Endothelial cell of umbilical vein (primary cell): ENCODE results near the gene TOMM40L. TPM values are rescaled to one million over a fixed set of nuclear protein-coding genes. Genes with fewer than 3 reads are reported as not detected.

Experiments used
- BruUV-seq: library from RNA; stranded (reverse); fragments of 400-500 nt; replicated peaks from 2 replicates; lab custom pipeline; 2021; lab: Mats Ljungman, UMichigan
- CTCF ChIA-PET: fragments of 300-600, 350-600 bp; sonication (Branson Sonifier 250); formaldehyde crosslinking; loops from one replicate; lab custom pipeline; 2021; ENCODE audit warnings: antibody characterized with exemption, inconsistent platforms; lab: Charles Lee
- POLR2A ChIA-PET: fragments of 300-600, 350-600 bp; sonication (Branson Sonifier 250); formaldehyde crosslinking; loops from one replicate; lab custom pipeline; 2021; ENCODE audit warnings: antibody characterized with exemption, inconsistent platforms; lab: Charles Lee
- DNase-seq: peaks from one replicate; pipeline ENCODE4 v3.0.0-alpha.2; 2011; ENCODE audit warnings: low read depth, low spot score
- FAIRE-seq: peaks from 2 replicates; lab custom pipeline; 2011; peaks lifted over from hg19 to GRCh38; lab: Jason Lieb, UNC
- H2AFZ ChIP-seq: 2 replicates; pipeline ENCODE4 v1.6.0; 2012; ENCODE audit warnings: low read depth, low read length, control low read depth, inconsistent platforms
- H3K27ac ChIP-seq: 2 replicates; pipeline ENCODE4 v1.5.1; 2011; ENCODE audit warnings: low read depth, mild to moderate bottlenecking, control low read depth, low read length, moderate library complexity; ENCODE audit not compliant: insufficient read depth
- H3K27me3 ChIP-seq, 2 experiments: 2 replicates each; pipeline versions ENCODE4 v1.6.0 to v1.6.1; 2011; ENCODE audit warnings: low read length in 2 of 2, mixed read lengths in 1 of 2; ENCODE audit not compliant: control insufficient read depth in 2 of 2, insufficient read depth in 2 of 2
- H3K36me3 ChIP-seq, 2 experiments: 2 replicates in 1 of 2; 3 replicates in 1 of 2; pipeline ENCODE4 v1.5.1; 2011; ENCODE audit warnings: low read length in 2 of 2, mild to moderate bottlenecking in 1 of 2, moderate library complexity in 1 of 2; ENCODE audit not compliant: control insufficient read depth in 2 of 2, insufficient read depth in 2 of 2; ENCODE audit errors: extremely low read depth in 1 of 2
- H3K4me1 ChIP-seq: 3 replicates; pipeline ENCODE4 v1.5.1; 2011; ENCODE audit warnings: mild to moderate bottlenecking, low read length; ENCODE audit not compliant: control insufficient read depth, insufficient read depth; ENCODE audit errors: extremely low read depth
- H3K4me2 ChIP-seq: 2 replicates; pipeline ENCODE4 v1.6.1; 2011; ENCODE audit warnings: low read length, control low read depth, mixed read lengths; ENCODE audit not compliant: insufficient read depth
- H3K4me3 ChIP-seq, 3 experiments: fragments of 200-600 bp in 1 of 3; sonication (generic), shearing (Covaris generic) in 1 of 3; replicated peaks in 1 of 3; 2 replicates each; pipeline ENCODE4 v1.5.1; 2011 to 2016; ENCODE audit warnings: control low read depth in 3 of 3, low read length in 3 of 3, mild to moderate bottlenecking in 2 of 3, inconsistent platforms in 1 of 3, low read depth in 1 of 3, moderate library complexity in 1 of 3; ENCODE audit not compliant: insufficient read depth in 1 of 3
- H3K79me2 ChIP-seq: 2 replicates; pipeline ENCODE4 v1.6.0; 2012; ENCODE audit warnings: low read length, inconsistent platforms; ENCODE audit not compliant: control insufficient read depth, insufficient read depth
- H3K9ac ChIP-seq: replicated peaks from 2 replicates; pipeline ENCODE3; 2011; ENCODE audit warnings: low read length, control low read depth; ENCODE audit not compliant: insufficient read depth; ENCODE audit errors: extremely low read depth
- H3K9me1 ChIP-seq: replicated peaks from 3 replicates; pipeline ENCODE4 v1.6.0; 2011; ENCODE audit warnings: mild to moderate bottlenecking, low read length; ENCODE audit not compliant: control insufficient read depth, insufficient read depth; ENCODE audit errors: extremely low read depth
- H3K9me3 ChIP-seq: replicated peaks from 2 replicates; pipeline ENCODE4 v1.5.1; 2012; ENCODE audit warnings: low read length, inconsistent platforms; ENCODE audit not compliant: control insufficient read depth, insufficient read depth
- H4K20me1 ChIP-seq: replicated peaks from 2 replicates; pipeline ENCODE3; 2011; ENCODE audit warnings: mild to moderate bottlenecking, low read length; ENCODE audit not compliant: control insufficient read depth, insufficient read depth; ENCODE audit errors: extremely low read depth
- CTCF ChIP-seq, 2 donors: IDR thresholded peaks; 1 replicate in 1 of 2; 2 replicates in 1 of 2; pipeline ENCODE4 v1.5.1; 2011; ENCODE audit warnings: low read length in 2 of 2, mild to moderate bottlenecking in 2 of 2, moderate library complexity in 2 of 2, control low read depth in 1 of 2, inconsistent platforms in 1 of 2, low read depth in 1 of 2; ENCODE audit not compliant: insufficient read depth in 1 of 2; ENCODE audit errors: extremely low read depth in 1 of 2
- EZH2 ChIP-seq: IDR thresholded peaks from 2 replicates; pipeline ENCODE4 v1.6.1; 2012; ENCODE audit warnings: borderline replicate concordance, low read depth, mild to moderate bottlenecking, moderate library complexity, low read length, inconsistent platforms; ENCODE audit not compliant: severe bottlenecking
- FOS ChIP-seq: IDR thresholded peaks from 2 replicates; pipeline ENCODE4 v1.6.1; 2011; ENCODE audit warnings: mild to moderate bottlenecking, low read length, moderate library complexity, borderline replicate concordance; ENCODE audit not compliant: insufficient read depth
- GATA2 ChIP-seq: IDR thresholded peaks from 2 replicates; pipeline ENCODE4 v1.7.0; 2011; ENCODE audit warnings: low read depth, mild to moderate bottlenecking, moderate library complexity, mixed read lengths, low read length; ENCODE audit not compliant: insufficient read length, insufficient read depth
- JUN ChIP-seq: IDR thresholded peaks from 2 replicates; pipeline ENCODE4 v1.6.1; 2011; ENCODE audit warnings: borderline replicate concordance, low read depth; ENCODE audit not compliant: insufficient read length, insufficient read depth
- MAX ChIP-seq: IDR thresholded peaks from 2 replicates; pipeline ENCODE4 v1.6.1; 2011; ENCODE audit not compliant: insufficient read depth, insufficient read length
- MYC ChIP-seq: IDR thresholded peaks from one replicate; pipeline ENCODE4 v1.6.1; 2011; ENCODE audit warnings: mild to moderate bottlenecking, low read depth, low read length
- POLR2A ChIP-seq: IDR thresholded peaks from 2 replicates; pipeline ENCODE4 v1.6.1; 2012; ENCODE audit warnings: low read depth, mild to moderate bottlenecking, control low read depth, low read length
- POLR2AphosphoS5 ChIP-seq: IDR thresholded peaks from 2 replicates; pipeline ENCODE4 v1.6.1; 2012; ENCODE audit warnings: low read depth, mild to moderate bottlenecking, control low read depth, low read length, moderate library complexity; ENCODE audit not compliant: insufficient read depth
- dilution Hi-C: fragments of 300-500 bp; cut with MboI; formaldehyde crosslinking; loops from one replicate; pipeline ENCODE4 v1.15.0; 2019; ENCODE audit warnings: low sequenced_read_pairs; ENCODE audit not compliant: extremely low pct_ligation_motif_present
- intact Hi-C: fragments of 100-400 bp; cut with micrococcal nuclease; formaldehyde crosslinking; loops from one replicate; pipeline ENCODE4 v1.10.0; 2022
- polyA plus RNA-seq, 4 experiments: library from polyadenylated mRNA; depleted of rRNA in 3 of 4; stranded (reverse) in 3 of 4; unstranded in 1 of 4; fragments of >200 nt; gene quantifications; 2 replicates each; pipeline versions ENCODE4 v1.2.1 to v1.2.3, GENCODE V29; 2011 to 2012; ENCODE audit warnings: missing spikeins in 1 of 4
- total RNA-seq: library from RNA; stranded (reverse); gene quantifications from 2 replicates; pipeline ENCODE4 v1.2.3, GENCODE V29; 2021

Gene TOMM40L
- total and polyA plus RNA-seq, 2 donors (not counting 3 experiments of a cell fraction or from before 2014, with no cell fraction given): 18.6 to 18.7 TPM

GRCh38 chr1:161225178-161225533 is 704 bp upstream of the TOMM40L start:
- no peaks in the 10 kb centered on the region for H4K20me1 ChIP-seq
- H3K36me3 ChIP-seq: peaks cover 8 to 9% of the 10 kb centered on the region in 2 experiments
- H3K4me2 ChIP-seq: no peak overlapping the region
- H3K27me3 ChIP-seq: no peaks in the 10 kb centered on the region
- H3K9me1 ChIP-seq: no peaks in the 10 kb centered on the region
- DNase-seq (no peak), FAIRE-seq (no peak)
- peaks cover 18% of the 10 kb centered on the region for H3K4me1 ChIP-seq
- dilution Hi-C loops (no loop called here), intact Hi-C loops (loop anchor here (1.0 to 2.0 kb wide), 4 partner anchors 15 to 40 kb away; partner anchors contain the start of gene NDUFS2)
- peak overlapping the region; percentile 63 for H2AFZ ChIP-seq
- H3K9me3 ChIP-seq: no peaks in the 10 kb centered on the region
- TF ChIP-seq GATA2: no peak
- CTCF ChIA-PET: interaction anchor here (0.6 to 6.9 kb wide), 26 partner anchors 9 to 215 kb away, joined by 3 to 156 read pairs (median 10); partner anchors contain the start of genes ADAMTS4, B4GALT3, CFAP126 and FCER1G
- no peak overlapping the region for H3K9ac ChIP-seq
- H3K79me2 ChIP-seq: no peaks in the 10 kb centered on the region
- no peak overlapping the region for H3K4me3 ChIP-seq
- POLR2A ChIA-PET: interaction anchor here (0.6 to 1.4 kb wide), 7 partner anchors 9 to 164 kb away, joined by 3 to 15 read pairs (median 5); partner anchors contain the start of genes NDUFS2 and PPOX
- no TSS peak for BruUV-seq
- no peak overlapping the region for H3K27ac ChIP-seq

GRCh38 chr1:161226320-161226711 is 456 bp downstream of the TOMM40L start:
- Histone ChIP-seq H3K79me2 (no peaks in the 10 kb centered on the region), H3K9me3 (no peaks in the 10 kb centered on the region), H3K4me1 (peaks cover 18% of the 10 kb centered on the region), H3K27ac (peak overlapping the region; percentile 31), H2AFZ (peak overlapping the region; percentile 79), H3K36me3 (peaks cover 10% of the 10 kb centered on the region in 2 experiments), H3K4me3 (peak overlapping the region; percentile 43 to 83 (median 59)), H3K27me3 (no peaks in the 10 kb centered on the region), H3K4me2 (peak overlapping the region; percentile 80), H4K20me1 (no peaks in the 10 kb centered on the region), H3K9me1 (no peaks in the 10 kb centered on the region), H3K9ac (peak overlapping the region; percentile 71)
- FAIRE-seq: no peak
- dilution Hi-C loops: no loop called here
- CTCF ChIA-PET: interaction anchor here (0.7 to 6.9 kb wide), 26 partner anchors 10 to 261 kb away, joined by 3 to 156 read pairs (median 11); partner anchors contain the start of genes ADAMTS4, B4GALT3, CFAP126 and FCER1G
- no TSS peak for BruUV-seq
- TF ChIP-seq MYC (no peak), MAX (no peak), FOS (no peak), CTCF (IDR thresholded peaks at IDR 0.05; ENCODE audit: extremely low read depth in 1 of 2, insufficient read depth in 1 of 2, low read depth in 1 of 2, low read length in 2 of 2) (no peak), POLR2A (no peak), GATA2 (no peak), POLR2AphosphoS5 (no peak), EZH2 (no peak), JUN (no peak)
- POLR2A ChIA-PET: interaction anchor here (0.6 to 1.4 kb wide), 4 partner anchors 13 to 88 kb away, joined by 3 to 15 read pairs (median 6); partner anchors contain the start of genes NDUFS2 and PPOX
- intact Hi-C loops: no loop called here
- DNase-seq: no peak
